Upper lobe of right lung (tissue), 1 donor: Measurements from ENCODE around the gene SDC3. TPM values are rescaled to one million over a fixed set of nuclear protein-coding genes. Genes with fewer than 3 reads are reported as not detected.

ENCODE experiments used
- ATAC-seq: fragments of 200-7000 bp; cut with Tn5 transposase; one replicate; pipeline ENCODE4 v1.9.1; 2020; ENCODE audit warnings: mild to moderate bottlenecking, moderate library complexity
- DNase-seq: peaks from one replicate; pipeline ENCODE4 v3.0.0-alpha.2; 2020
- H3K27ac ChIP-seq: fragments of 200-600 bp; one replicate; pipeline ENCODE4 v1.8.0; 2022
- H3K27me3 ChIP-seq: fragments of 200-600 bp; one replicate; pipeline ENCODE4 v1.8.0; 2022; ENCODE audit warnings: mild to moderate bottlenecking
- H3K36me3 ChIP-seq: fragments of 200-600 bp; one replicate; pipeline ENCODE4 v1.8.0; 2022
- H3K4me1 ChIP-seq: fragments of 200-600 bp; one replicate; pipeline ENCODE4 v1.8.0; 2022
- H3K4me3 ChIP-seq: fragments of 200-600 bp; one replicate; pipeline ENCODE4 v1.8.0; 2022; ENCODE audit warnings: mild to moderate bottlenecking
- H3K9me3 ChIP-seq: fragments of 200-600 bp; one replicate; pipeline ENCODE4 v1.8.0; 2022
- intact Hi-C: fragments of 100-400 bp; cut with DNase I; formaldehyde crosslinking; loops from one replicate; pipeline ENCODE4 v1.11.0; 2022
- total RNA-seq: library from RNA; stranded (reverse); fragmentation: NEBNext Ultra II Directional; extraction: Animal tissue kit (Norgen Biotek cat#: 25700); gene quantifications from one replicate; pipeline ENCODE4 v1.2.1, GENCODE V29; 2021
- TF ChIP-seq, protein P1 (sequence below): fragments of 200-600 bp; IDR thresholded peaks from one replicate; pipeline ENCODE4 v1.8.0; 2022; ENCODE audit warnings: antibody characterized with exemption
- donor health status: DM: no; HTN: yes; CAD: no; lungs with severe emphysema.

Gene SDC3
- total RNA-seq, 1 donor from 2014 or later = 39.4 TPM

DNA sequence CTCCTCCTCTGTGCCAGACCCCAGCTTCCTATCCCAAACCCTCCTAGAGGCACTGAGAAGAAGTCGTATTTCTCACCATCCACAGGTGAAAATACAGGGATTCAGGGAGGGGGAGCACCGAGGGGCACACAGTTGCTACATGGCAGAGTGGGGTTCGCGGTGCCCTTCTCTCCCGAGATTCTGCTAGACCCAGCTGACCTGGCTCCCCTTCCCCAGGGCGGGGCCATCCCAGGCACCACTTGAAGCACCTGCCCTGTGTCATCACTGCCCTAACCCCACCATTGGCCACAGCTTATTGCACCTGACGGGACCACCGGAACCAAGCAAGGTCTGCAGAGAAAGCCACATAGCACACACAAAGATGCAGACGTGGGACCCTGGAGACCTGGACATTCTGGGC is 30.5 kb downstream of the SDC3 start:
- TF ChIP-seq, protein P1, sequence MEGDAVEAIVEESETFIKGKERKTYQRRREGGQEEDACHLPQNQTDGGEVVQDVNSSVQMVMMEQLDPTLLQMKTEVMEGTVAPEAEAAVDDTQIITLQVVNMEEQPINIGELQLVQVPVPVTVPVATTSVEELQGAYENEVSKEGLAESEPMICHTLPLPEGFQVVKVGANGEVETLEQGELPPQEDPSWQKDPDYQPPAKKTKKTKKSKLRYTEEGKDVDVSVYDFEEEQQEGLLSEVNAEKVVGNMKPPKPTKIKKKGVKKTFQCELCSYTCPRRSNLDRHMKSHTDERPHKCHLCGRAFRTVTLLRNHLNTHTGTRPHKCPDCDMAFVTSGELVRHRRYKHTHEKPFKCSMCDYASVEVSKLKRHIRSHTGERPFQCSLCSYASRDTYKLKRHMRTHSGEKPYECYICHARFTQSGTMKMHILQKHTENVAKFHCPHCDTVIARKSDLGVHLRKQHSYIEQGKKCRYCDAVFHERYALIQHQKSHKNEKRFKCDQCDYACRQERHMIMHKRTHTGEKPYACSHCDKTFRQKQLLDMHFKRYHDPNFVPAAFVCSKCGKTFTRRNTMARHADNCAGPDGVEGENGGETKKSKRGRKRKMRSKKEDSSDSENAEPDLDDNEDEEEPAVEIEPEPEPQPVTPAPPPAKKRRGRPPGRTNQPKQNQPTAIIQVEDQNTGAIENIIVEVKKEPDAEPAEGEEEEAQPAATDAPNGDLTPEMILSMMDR = no peak
- peaks cover 17% of the 10 kb centered on the region for H3K4me1 ChIP-seq
- no peaks in the 10 kb centered on the region for H3K9me3 ChIP-seq
- H3K27me3 ChIP-seq = no peaks in the 10 kb centered on the region
- intact Hi-C loops = no loop called here
- peak overlapping the region; percentile 51 for H3K27ac ChIP-seq
- H3K36me3 ChIP-seq = no peaks in the 10 kb centered on the region
- ATAC-seq (no peak), DNase-seq (no peak)
- H3K4me3 ChIP-seq = no peak overlapping the region

DNA sequence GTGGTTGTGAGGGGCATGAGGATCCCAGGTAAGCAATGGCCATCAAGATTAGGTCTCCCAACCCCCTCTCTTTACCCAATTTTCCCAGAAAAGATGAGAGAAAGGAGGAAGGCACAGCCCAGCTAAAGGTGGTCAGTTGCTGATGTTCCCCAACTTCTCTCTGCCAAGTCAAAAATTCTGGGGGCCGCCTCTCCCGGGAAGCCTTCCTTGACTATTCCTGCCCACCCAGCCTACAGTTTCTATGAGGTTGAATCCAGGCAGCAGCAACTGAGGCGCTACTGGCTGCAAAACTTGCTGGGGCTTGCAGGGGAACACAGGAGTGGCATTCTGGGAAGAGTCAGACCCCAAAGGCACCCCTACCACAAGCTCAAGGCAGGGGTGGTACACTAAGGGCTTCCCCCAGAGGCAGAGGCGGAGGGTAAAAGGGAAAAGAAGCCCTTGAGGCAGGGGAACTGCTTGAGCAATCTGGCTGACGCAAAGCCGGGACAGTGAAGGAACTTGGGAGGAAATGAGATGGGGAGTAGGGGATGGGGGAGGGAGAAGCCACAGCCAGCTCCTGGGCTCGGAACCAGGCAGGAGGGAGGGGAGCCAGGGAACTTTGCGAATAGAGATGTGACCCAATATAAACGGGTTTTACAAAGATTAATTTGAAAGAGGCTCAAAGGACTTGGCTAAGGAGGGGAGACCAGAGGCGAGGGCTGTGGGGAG is 31.2 kb downstream of the SDC3 start:
- TF ChIP-seq, protein P1 = no peak
- Histone ChIP-seq H3K27ac (peak overlapping the region; percentile 51), H3K4me3 (no peak overlapping the region), H3K27me3 (no peaks in the 10 kb centered on the region), H3K9me3 (no peaks in the 10 kb centered on the region), H3K36me3 (no peaks in the 10 kb centered on the region), H3K4me1 (peaks cover 17% of the 10 kb centered on the region)
- intact Hi-C loops = no loop called here
- peak; percentile 78 for ATAC-seq
- peak; percentile 84 for DNase-seq

DNA sequence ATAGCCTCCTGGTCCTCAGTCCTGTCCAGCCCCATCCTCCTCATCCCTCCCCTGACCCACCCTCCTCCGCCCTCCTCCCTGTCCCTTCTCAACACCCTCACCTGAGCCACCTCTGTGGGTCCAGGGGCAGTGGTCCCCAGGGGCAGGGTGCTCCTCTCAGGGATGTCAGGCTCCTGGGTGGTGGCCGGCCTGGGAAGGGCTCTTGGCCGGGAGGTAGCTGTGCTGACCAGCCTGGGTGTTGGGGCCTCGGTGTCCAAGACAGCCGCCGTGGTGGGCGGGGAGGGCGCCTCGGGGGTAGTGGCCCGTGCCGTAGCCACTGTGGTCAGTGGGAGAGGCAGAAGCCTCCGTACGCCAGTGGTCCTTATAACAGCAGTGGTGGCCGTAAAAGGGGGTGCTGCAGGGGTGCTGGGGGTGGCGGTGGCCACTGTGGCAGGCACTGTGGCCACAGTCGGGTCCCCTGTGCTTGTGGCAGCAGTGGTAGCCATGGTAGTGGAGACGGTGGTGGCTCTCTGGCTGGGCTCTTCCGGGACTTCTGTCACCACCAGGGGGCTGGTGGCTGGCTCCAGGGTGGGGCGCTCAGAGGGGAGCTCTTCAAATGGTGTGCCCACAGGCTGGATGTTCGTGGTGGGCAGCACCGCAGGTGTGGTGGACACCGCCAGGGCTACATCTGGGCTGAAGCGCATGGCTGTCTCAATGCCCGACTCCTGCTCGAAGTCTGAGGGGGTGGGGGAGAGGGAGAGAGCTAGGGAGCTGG is 31.9 kb downstream of the SDC3 start:
- H3K27ac ChIP-seq = no peak overlapping the region
- H3K36me3 ChIP-seq = no peaks in the 10 kb centered on the region
- no peak overlapping the region for H3K4me3 ChIP-seq
- ATAC-seq (no peak), DNase-seq (no peak)
- no peaks in the 10 kb centered on the region for H3K27me3 ChIP-seq
- intact Hi-C loops = no loop called here
- TF ChIP-seq, protein P1 = no peak
- no peaks in the 10 kb centered on the region for H3K9me3 ChIP-seq
- H3K4me1 ChIP-seq = peaks cover 17% of the 10 kb centered on the region

- Histone ChIP-seq H3K36me3 (no peaks in the 10 kb centered on the region), H3K27ac (no peak overlapping the region), H3K4me3 (no peak overlapping the region), H3K4me1 (peaks cover 17% of the 10 kb centered on the region), H3K9me3 (no peaks in the 10 kb centered on the region), H3K27me3 (no peaks in the 10 kb centered on the region)
- no peak for ATAC-seq
- DNase-seq = no peak
- intact Hi-C loops = no loop called here
- TF ChIP-seq, protein P1 = no peak
Measured at GRCh38 chr1:30875916-30876315, 32.6 kb downstream of the SDC3 start.

- H3K4me3 ChIP-seq = no peak overlapping the region
- intact Hi-C loops = no loop called here
- no peak for ATAC-seq
- H3K27me3 ChIP-seq = no peaks in the 10 kb centered on the region
- no peaks in the 10 kb centered on the region for H3K36me3 ChIP-seq
- no peak overlapping the region for H3K27ac ChIP-seq
- H3K4me1 ChIP-seq = peaks cover 17% of the 10 kb centered on the region
- TF ChIP-seq, protein P1 = no peak
- no peaks in the 10 kb centered on the region for H3K9me3 ChIP-seq
- DNase-seq = no peak
Measured at GRCh38 chr1:30875197-30875596, 33.4 kb downstream of the SDC3 start.
